GM18861 (cell line): ENCODE data around the gene TLX2.

Source experiments
- ATAC-seq: cut with Tn5 transposase; IDR thresholded peaks from one replicate; pipeline ENCODE4 v1.9.1; 2021; ENCODE audit not compliant: unreplicated experiment

Gene TLX2

DNA sequence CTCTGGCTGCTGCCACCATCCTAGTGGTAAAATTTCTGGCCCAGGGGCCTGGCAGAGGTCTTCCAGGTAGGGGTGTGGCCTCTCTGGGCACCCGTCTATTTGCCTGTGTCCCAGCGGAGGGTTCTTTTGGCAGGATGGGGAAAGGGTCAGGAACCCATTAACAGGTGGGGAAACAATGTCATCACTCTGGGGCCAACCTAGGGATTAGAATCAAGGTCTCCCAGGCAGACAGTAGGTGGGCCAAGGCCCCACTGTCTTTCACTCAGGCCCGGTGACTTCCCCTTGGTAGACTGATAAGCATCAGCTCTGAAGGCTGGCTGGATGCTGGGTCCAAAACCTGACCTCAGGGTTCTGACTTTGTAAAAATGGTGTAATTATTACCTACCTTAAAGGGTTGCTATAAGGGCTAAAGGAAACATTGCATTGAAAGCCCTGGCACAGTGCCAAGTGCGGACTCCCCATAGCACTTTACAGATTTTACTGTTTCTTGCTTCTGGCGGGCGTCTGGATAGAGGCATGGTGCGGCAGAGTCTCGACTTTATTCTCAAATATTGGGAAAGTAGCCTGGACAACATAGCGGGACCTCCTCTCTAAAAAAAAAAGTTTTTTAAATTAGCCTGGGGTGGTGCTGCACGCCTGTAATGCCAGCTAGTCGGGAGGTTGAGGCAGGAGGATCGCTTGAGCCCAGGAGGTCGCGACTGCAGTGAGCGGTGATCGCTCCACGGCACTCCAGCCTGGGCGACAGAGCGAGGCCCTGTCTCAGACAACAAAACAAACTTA, 17.1 kb upstream of the TLX2 start:
- no peak for ATAC-seq

DNA sequence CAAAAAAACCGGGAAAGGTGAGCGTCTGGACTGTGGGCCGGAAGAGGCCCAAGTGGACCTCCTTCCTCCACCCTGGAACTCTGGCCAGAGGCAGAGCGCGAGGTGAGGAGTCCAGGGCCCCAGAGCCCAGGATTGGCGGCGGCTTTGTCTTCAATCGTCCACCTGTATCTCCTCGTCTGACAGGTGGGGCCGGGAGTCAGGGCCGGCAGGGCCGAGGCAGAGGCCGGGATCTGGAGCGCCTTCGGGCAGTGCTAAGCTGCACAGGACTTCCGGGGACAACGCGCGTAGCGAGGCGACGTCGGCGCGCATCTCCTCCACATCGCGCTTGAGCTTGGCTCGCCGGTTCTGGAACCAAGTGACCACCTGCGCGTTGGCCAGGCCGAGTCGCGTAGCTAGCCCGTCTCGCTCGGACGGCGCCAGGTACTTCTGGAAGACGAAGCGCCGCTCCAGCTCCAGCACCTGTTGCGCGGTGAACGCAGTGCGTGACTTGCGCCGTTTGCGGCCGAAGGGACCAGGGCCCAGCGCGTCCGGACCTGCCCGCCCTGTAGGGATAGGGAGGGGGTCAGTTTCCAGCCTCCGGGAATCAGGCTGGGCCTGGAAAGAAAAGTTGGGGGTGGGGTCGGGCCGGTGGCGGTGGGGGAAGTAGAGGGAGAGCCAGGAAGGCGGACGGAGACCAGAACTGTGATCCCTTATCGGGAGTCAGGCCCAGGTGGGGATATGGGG, 16.3 kb upstream of the TLX2 start:
- ATAC-seq, result no peak

DNA sequence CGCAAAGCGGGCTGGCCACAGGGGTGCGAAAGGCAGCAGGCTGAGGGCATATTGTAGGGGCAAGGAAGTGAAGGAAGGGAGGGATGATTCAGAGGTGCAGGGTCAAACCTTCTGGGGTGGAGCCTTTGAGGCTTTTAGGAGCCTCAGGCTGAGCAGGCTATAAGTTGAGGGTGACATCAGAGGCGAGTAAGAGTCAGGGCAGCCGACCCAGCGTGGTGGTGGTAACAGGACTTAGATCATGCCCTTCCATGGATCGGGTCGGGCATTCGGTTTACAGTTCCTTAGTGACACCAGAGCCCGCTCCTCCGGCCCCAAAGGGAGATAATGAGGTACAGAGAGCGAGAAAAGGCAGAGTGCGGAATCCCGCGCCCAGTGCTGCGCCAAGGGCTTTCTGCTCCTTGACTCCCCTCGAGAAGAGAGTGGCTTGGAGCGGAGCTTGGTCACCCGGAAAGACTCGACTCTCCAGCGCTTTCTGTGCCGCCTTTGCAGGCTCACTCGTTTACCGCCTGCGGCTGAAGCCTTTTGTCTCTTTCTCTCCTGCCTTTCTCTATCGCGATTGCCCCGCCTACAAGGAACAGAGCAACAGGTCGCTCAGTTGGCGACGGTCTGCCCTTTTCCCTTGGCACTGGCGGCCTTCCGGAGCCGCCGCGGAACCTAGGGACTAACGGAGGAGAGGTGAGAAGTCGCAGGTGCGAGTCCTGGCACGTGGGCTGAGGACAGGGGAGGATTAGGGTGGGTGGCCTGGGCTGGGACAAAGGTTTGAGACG, 15.6 kb upstream of the TLX2 start:
- no peak for ATAC-seq

- ATAC-seq, result no peak
Measured at GRCh38 chr2:74499267-74499939, 14.8 kb upstream of the TLX2 start, which contains the start of gene LBX2. LBX2 (minus strand) TSS chr2:74499603; CDS start chr2:74499537, 66 bp downstream.

DNA sequence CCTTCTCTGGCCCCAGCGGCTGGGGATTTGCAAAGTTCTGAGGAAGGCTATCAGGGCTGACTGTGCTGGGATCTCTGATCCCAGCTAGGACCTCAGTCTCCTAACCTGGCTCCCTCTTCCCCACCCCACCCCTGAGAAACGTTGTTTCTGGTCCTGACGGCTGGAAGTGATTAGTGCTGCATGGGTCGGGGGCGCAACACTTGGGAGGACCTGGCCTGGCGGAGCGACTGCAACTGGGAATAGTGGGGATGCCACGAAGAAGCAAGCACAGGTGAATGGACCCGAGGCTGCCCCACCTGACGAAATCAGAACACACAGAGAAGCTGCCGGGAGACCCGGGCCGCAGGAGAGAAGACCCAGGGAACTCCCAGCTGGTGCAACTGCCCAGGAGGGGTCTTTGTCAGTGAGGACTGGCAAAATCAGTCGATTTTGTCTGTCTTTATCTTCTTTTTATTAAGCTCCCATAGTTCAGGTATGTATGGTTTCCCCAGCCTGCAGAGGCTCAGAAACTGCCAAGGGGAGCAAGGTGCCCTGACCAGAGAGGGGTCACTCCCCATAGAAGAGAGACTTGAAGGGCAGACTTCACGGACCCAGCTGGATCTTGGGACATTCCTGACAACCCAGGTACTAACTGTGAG, 14.2 kb upstream of the TLX2 start:
- no peak for ATAC-seq

DNA sequence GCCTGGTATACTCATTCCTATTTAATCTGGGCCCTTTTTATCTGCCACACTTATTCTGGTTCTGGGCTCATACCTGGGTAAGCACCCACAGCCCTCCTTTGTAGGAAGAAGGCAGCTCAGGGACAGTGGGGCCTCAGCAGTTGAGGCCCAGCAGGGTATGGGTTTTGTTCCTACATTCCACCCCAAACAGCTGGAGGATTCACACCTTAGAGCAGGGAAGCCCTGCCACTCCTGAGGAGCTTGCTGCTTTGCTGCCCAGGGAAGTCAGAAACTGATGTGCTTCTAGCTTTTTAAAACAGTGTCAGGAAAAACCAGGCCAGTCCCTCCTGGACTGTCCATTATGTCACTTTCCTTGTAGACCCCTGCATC, 13.7 kb upstream of the TLX2 start:
- ATAC-seq, result no peak

DNA sequence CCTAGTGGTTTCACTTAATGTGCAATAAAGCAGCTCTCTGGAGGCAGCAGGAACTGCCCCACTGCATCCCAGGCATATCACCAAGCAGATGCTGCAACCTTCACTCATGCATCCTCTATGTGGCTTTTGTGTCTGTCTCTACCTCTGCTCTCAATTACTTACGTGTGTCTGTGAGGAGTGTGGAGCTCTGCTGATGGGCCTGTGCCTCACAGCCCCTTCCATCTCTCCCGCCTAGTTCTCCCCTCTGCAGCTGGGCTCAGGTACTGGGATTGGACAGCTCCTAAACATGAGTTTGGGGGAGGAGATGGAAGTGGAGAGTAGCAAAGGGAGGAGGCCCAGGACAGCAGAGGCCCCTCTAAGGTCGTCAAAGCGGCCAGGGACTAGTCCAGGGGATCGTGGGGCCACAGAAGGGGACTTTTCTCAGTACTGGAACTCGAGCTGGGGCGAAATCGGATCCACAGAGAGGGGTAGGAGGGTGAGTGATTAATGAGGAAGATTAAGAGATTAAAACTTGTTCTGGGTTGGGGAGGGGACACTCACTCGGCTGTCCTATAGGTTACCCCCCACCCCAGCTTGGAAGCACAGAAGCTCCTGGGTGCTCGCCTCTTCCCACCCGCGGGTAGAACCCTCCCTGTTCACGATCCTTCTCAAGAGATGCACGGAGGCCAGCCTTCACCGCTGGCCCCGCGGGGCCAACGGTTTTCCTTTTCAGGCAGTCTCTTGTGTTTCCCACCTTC, 12.7 kb upstream of the TLX2 start:
- no peak for ATAC-seq

GRCh38 chr2:74502147-74502719, 12.0 kb upstream of the TLX2 start:
- no peak for ATAC-seq

DNA sequence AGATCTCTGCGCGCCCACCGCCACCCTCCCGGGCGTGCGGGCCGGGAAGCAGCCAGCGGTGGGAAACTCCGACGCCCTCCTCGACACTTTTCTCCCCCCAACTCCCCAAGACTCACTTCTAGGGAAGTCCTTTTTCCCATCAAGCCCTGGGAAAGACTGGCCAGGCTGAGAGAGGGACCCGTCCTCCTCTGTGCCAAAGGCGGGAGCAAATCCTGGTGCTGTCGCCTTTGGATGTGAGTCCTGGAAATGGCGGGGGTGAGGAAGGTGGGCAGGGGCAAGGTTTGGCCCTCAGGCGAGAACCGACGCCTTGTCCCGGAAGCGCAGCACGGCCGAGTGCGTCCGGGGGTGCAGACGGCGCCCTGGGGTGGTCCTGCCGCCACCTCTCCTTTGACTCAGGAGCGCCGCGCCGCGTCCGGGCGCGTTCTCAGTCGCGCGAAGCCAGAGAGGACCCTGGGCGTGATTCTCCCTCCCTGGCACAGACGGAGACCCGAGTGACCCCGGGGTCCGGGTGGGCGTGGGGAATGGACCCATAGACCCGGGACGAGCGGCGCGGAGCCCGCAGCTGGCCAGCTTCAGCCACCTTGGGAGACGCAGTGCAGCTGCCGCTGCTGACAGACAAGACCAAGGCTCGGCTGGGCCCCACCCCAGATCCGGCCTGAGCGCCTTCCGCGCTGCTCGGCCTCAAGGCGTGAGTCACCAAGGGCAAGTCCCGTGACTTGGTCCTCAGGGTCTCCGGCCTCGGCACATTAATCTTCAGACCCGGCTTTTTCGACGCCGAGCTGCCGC, 11.3 kb upstream of the TLX2 start:
- ATAC-seq, result peak; percentile 45

DNA sequence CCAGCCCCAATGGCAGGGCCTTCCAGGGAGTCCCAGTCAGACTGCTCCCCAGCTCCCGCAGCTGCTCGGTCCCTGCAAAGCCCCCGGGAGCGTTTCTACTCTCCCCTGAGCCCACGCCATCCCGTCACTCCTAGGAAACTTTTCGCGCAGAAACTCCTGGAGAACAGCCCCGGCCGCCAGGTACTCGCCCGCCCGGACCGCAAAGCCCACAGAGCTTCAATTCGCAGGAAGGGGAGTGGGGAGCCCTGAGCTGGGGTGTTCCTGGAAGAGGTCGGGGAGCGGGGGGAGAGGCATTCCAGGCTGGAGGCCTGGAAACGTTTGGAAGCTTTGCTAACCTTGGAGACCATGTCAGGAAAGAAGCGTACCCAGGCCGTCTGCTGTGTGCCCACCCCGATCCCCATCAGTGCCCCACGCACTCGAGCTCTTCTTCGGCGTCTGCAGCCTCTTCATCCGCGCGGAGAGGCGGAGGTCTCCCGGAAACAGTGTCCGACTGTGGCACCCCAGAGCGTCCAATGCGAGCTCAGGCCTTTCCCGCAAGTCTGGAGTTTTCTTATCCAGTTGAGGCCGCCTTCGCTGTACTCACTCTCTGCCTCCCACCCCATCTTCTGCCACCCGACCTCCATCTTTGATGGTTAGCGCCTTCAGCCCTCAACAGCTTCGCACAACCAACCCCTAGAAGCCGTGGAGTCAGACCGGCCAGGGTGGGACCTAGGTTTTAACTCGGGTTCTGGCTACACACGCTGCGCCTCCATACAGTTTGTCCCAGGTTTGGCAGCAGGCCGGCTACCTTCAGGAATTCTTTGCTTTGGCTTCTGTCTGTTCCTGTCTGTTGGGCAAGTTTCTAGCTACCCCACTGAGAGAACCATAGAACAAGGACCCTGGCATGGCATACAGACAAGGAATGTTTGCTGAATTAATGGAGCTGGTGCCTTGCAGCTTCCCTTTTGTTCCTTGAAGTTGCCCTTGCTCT, 10.5 kb upstream of the TLX2 start:
- no peak for ATAC-seq

GRCh38 chr2:74504591-74504990, 9.7 kb upstream of the TLX2 start:
- no peak for ATAC-seq

GRCh38 chr2:74505448-74506246, 8.6 kb upstream of the TLX2 start:
- no peak for ATAC-seq

DNA sequence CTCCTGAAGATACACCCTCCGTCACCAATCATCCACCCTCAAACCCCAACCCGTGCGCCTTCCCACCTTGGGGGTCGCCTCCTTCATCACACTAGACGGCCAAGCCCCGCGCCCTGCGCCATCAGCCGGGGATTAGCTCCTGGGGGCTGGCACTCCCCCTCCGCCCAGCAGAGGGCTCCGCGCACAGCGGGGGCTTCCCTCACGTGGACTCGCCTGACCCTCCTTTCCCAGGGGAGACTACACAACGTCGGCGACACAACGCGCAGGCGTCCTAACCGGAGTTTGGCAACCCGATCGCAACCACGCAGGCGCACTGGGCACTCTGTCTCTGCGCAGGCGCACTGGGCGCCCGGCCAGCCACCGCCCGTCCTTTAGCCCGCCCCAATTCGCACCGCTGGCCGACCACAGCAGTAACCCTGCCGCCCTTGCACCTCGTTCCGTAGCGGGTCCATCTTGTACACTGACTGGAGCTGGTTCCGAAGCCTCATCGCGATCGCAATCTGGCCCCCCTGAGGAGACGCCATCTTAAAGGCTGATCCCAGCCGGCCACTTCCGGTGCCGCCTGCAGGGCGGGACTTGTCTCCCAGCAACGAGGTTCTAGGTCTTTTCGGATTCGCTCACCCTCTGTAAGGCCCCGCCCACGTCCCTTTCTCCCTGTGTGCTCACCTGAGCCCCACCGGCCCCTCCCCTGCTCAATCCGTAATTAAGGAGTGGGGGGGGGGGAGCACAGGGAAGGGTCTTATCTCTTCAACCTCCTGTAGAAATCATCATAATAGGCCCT, 6.9 kb upstream of the TLX2 start, which contains the start of gene PCGF1:
Gene PCGF1 (minus strand): TSS at position 551 of the 781 bp plus-strand sequence. CDS start 27 bp downstream, at position 524.
- ATAC-seq, result peak; percentile 80

DNA sequence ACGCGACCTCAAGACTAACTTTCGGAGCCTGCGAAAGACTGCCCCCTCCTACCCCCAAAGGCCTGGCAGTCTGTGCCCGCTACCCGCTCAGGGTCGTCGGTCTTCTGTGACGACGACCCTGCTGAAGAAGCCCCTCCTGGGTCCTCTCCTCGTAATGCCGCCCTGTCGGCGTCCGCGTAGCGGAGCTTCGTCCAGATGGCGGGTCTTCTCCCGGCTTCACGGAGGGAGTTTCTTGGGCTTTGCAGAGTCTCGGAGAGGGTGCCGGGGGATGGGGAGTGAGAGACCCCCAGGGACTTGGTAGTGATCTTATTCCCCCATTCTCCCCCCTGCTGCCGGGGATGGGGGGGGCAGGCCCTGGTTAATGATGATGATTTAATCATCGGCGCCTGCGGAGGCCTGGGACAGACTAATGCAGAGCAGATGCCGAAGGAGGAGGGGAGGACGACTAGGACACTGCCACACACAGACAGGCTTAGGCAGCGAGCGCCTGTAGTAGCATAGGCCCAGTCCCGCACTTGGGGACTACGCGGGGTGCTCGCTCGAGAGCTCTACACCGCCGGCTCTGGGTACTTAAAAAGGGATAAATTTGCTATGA, 6.2 kb upstream of the TLX2 start:
- ATAC-seq, result peak; percentile 3

GRCh38 chr2:74510272-74510671, 4.0 kb upstream of the TLX2 start:
- no peak for ATAC-seq
